Right atrium auricular region (tissue), 2 donors: ENCODE results near the gene CFAP92. TPM values are rescaled to one million over a fixed set of nuclear protein-coding genes. Genes with fewer than 3 reads are reported as not detected.

Experiments
- DNase-seq: peaks from one replicate; pipeline ENCODE4 v3.0.0-alpha.2; 2019; ENCODE audit warnings: low spot score
- H3K27ac ChIP-seq, 2 donors: fragments of 200-600 bp; sonication (generic); 1 replicate in 1 of 2; 2 replicates in 1 of 2; pipeline ENCODE4 v1.5.1; 2016 to 2019
- H3K27me3 ChIP-seq, 2 donors: fragments of 200-600 bp; sonication (generic); one replicate each; pipeline versions ENCODE4 v1.5.1 to v1.6.0; 2017 to 2019
- H3K36me3 ChIP-seq: fragments of 200-600 bp; sonication (generic); one replicate; pipeline ENCODE4 v1.5.1; 2016
- H3K4me1 ChIP-seq, 2 donors: fragments of 200-600 bp; sonication (generic); one replicate each; pipeline versions ENCODE4 v1.5.1 to v1.6.0; 2017 to 2019
- H3K4me3 ChIP-seq, 2 donors: fragments of 200-600 bp; sonication (generic); 1 replicate in 1 of 2; 2 replicates in 1 of 2; pipeline ENCODE4 v1.5.1; 2017 to 2019; ENCODE audit warnings: mild to moderate bottlenecking in 1 of 2, moderate library complexity in 1 of 2
- H3K9me3 ChIP-seq, 2 donors: fragments of 200-600 bp; sonication (generic); one replicate each; pipeline ENCODE4 v1.5.1; 2019
- total RNA-seq, 2 donors: library from RNA; depleted of rRNA; stranded (reverse); fragments of >200 nt; gene quantifications; one replicate each; pipeline ENCODE4 v1.1.0, GENCODE V29; 2016
- TF ChIP-seq, protein P1 (sequence below), 2 donors: fragments of 200-600 bp; sonication (generic); IDR thresholded peaks; one replicate each; pipeline ENCODE4 v1.5.1; 2019; ENCODE audit warnings: antibody characterized with exemption in 2 of 2

CFAP92 gene
- total RNA-seq, 2 donors from 2014 or later, result not detected

DNA sequence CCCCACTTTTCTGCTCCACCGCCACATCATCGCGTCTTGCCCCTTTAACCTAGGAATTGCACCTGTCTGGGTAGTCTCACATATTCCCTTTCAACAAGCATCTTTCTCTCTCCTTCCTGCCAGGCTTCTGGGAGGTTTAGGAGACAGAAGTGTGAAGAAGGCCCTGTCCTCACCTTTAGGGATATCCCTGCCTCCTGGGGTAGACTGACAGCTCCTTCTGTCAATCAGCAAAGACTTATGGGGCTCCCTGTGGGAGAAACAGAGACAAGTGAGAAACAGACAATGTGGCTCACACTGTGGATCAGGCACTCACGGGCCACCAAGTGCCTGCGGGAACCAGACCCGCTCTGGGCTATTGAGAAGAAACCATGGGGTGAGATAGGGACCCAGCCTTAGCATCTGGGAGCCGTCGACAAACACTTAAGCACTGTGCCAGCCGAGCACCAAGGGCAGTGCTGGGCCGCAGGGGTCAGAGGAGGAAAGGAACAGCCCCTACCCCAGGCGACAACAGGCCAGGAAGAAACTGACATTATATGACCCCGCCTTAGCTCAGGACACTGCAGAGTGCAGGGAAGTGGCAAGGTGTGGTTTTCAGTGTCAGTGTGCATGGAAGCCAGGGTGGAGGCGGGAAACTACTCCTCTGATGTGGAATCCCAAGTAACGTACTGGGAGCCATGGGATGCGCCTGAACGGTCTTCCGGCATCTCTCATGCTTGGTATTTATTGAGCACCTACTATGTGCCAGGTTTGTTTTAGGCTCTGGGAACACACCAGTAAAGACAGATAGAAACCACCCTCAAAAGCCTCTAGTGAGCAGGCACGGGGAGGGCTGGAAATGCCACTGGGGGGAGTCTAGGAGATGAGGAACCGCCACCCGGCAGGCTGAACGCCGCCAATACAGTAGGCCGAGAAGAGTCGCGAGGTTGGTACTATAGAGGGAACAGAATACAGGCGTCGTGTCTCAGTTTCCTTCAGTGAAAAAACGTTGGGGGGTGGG, 9.0 kb upstream of the CFAP92 start:
- H3K27me3 ChIP-seq, result peaks cover 0 to 3% of the 10 kb centered on the region in 2 donors
- peak overlapping the region in 1 of 2 donors; percentile 69 for H3K4me3 ChIP-seq
- no peak for DNase-seq
- no peaks in the 10 kb centered on the region for H3K9me3 ChIP-seq
- no peak overlapping the region for H3K27ac ChIP-seq
- H3K4me1 ChIP-seq, result peaks cover 0 to 64% of the 10 kb centered on the region in 2 donors
- TF ChIP-seq, protein P1, sequence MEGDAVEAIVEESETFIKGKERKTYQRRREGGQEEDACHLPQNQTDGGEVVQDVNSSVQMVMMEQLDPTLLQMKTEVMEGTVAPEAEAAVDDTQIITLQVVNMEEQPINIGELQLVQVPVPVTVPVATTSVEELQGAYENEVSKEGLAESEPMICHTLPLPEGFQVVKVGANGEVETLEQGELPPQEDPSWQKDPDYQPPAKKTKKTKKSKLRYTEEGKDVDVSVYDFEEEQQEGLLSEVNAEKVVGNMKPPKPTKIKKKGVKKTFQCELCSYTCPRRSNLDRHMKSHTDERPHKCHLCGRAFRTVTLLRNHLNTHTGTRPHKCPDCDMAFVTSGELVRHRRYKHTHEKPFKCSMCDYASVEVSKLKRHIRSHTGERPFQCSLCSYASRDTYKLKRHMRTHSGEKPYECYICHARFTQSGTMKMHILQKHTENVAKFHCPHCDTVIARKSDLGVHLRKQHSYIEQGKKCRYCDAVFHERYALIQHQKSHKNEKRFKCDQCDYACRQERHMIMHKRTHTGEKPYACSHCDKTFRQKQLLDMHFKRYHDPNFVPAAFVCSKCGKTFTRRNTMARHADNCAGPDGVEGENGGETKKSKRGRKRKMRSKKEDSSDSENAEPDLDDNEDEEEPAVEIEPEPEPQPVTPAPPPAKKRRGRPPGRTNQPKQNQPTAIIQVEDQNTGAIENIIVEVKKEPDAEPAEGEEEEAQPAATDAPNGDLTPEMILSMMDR (IDR thresholded peaks at IDR 0.05), result no peak
- H3K36me3 ChIP-seq, result no peaks in the 10 kb centered on the region

DNA sequence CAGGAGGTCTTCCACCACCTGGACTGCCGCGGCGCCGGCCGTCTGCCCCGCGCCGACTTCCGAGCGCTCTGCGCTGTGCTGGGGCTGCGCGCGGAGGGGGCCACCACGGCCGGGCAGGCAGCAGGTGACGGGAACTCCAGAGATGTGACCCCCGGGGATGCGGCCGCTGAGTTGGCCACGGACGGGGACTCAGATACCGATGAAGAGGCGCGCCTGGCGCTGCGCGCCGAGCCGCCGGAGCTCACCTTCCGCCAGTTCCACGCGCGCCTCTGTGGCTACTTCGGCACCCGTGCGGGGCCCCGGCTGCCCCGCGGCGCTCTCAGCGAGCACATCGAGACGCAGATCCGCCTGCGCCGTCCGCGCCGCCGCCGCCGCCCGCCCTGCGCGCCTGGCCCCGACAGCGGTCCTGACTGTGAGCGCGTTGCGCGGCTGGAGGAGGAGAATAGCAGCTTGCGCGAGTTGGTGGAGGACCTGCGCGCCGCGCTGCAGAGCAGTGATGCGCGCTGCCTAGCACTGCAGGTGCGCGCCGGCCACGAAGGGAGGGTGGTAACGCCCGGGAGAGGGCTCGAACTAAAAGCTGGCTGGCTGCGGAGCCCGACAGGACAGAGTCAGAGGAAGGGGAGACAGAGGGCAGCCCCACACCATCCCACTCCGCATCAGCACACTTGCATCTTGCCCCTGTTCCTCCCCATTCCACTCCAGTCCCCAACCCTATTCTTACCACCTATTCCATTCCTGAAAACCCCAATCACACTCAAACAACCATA, 8.1 kb upstream of the CFAP92 start:
- Histone ChIP-seq H3K27me3 (peaks cover 0 to 3% of the 10 kb centered on the region in 2 donors), H3K4me3 (peak overlapping the region; percentile 36 to 69), H3K36me3 (no peaks in the 10 kb centered on the region), H3K9me3 (no peaks in the 10 kb centered on the region), H3K4me1 (peaks cover 0 to 60% of the 10 kb centered on the region in 2 donors), H3K27ac (peak overlapping the region; percentile 64 to 83)
- no peak for DNase-seq
- TF ChIP-seq, protein P1 (IDR thresholded peaks at IDR 0.05), result no peak

DNA sequence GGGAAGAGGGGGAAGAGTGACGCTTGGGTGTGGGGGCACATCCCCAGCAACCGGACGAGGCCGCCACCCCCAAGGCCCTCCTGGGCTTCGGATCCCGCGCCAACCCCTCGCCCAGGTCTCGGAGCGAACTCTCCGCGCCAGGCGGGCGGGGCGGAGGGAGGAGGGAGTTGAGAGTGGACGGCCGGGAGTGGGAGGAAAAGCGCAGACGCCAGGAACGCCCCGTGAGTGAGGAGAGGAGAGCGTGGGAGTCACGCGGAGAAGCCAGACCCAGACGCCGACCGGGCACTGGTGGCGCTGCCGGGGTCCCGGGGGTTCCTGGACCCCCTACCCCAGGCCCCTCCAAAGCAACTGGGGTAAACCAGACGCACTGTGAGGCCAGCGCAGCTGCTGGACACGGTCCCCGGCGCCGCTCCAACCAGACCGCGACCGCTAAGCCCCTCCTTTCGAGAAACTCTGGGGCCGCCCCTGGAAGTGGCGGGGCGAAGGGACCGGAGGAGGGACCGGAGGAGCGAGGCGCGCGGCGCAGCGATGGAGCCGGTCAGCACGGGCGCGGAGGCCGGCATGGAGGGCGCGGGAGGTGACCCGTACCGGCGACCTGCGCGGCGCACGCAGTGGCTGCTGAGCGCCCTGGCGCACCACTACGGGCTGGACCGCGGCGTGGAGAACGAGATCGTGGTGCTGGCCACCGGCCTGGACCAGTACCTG, 7.4 kb upstream of the CFAP92 start, which contains the start of gene EFCC1:
Gene EFCC1, plus strand, starts transcription at position 204 of the 705 bp plus-strand sequence. Its CDS starts 325 bp downstream, at position 529.
- TF ChIP-seq, protein P1 (IDR thresholded peaks at IDR 0.05), result no peak
- Histone ChIP-seq H3K4me3 (peak within 1 kb of the TSS; percentile 36 to 69), H3K4me1 (peaks cover 0 to 60% of the 10 kb centered on the region in 2 donors), H3K9me3 (no peaks in the 10 kb centered on the region), H3K36me3 (no peaks in the 10 kb centered on the region), H3K27me3 (peaks cover 0 to 3% of the 10 kb centered on the region in 2 donors), H3K27ac (peak within 1 kb of the TSS; percentile 64 to 83)
- DNase-seq, result no peak

DNA sequence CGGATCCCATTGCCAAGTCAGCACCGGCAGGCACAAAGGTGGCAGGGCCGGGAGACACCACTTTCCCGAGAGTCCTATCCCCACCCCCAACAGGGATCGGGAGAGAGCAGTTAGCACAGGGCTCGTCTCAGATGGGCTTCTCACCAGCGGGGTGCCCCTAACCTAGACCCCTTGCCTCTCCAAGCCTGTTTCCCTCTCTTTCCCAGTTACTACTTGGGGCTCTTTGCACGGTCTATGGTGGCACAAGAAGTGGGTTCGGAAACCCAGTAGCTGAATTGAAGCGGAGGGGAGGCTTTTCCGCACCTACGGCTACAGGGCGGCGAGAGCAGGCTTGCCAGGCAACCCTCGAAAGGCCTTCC, 6.8 kb upstream of the CFAP92 start:
- peak overlapping the region; percentile 64 to 83 for H3K27ac ChIP-seq
- TF ChIP-seq, protein P1 (IDR thresholded peaks at IDR 0.05), result no peak
- H3K4me1 ChIP-seq, result peaks cover 0 to 56% of the 10 kb centered on the region in 2 donors
- H3K36me3 ChIP-seq, result no peaks in the 10 kb centered on the region
- H3K4me3 ChIP-seq, result peak overlapping the region; percentile 36 to 69
- peaks cover 0 to 3% of the 10 kb centered on the region in 2 donors for H3K27me3 ChIP-seq
- H3K9me3 ChIP-seq, result no peaks in the 10 kb centered on the region
- no peak for DNase-seq

DNA sequence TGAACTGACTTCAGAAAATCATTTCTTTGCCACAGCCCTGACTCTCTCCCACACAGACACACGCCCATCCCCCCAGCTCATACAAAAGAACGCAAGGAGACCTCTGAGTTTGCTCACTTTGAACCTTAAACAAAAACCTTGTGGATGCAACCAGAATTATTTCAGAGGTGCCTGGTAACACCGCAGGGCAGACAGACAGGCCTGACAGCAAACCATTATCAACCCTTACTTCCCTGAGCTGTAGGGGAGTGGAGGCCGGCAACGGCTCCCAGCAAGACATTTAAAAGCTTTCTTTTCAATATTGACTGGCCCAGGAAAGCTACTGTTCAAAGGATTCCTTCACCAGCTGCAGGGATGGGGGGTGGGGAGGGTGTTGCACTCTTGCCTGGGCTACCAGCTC, 5.2 kb upstream of the CFAP92 start:
- TF ChIP-seq, protein P1 (IDR thresholded peaks at IDR 0.05), result no peak
- Histone ChIP-seq H3K4me1 (peaks cover 0 to 46% of the 10 kb centered on the region in 2 donors), H3K9me3 (no peaks in the 10 kb centered on the region), H3K4me3 (no peak overlapping the region), H3K36me3 (no peaks in the 10 kb centered on the region), H3K27me3 (no peaks in the 10 kb centered on the region), H3K27ac (no peak overlapping the region)
- DNase-seq, result no peak
